ENCODE data around the gene BRSK1. TPM values are rescaled to one million over a fixed set of nuclear protein-coding genes. Genes with fewer than 3 reads are reported as not detected.

BRSK1 gene
- total RNA-seq, 1 experiment from 2014 or later, result 8.7 TPM

DNA sequence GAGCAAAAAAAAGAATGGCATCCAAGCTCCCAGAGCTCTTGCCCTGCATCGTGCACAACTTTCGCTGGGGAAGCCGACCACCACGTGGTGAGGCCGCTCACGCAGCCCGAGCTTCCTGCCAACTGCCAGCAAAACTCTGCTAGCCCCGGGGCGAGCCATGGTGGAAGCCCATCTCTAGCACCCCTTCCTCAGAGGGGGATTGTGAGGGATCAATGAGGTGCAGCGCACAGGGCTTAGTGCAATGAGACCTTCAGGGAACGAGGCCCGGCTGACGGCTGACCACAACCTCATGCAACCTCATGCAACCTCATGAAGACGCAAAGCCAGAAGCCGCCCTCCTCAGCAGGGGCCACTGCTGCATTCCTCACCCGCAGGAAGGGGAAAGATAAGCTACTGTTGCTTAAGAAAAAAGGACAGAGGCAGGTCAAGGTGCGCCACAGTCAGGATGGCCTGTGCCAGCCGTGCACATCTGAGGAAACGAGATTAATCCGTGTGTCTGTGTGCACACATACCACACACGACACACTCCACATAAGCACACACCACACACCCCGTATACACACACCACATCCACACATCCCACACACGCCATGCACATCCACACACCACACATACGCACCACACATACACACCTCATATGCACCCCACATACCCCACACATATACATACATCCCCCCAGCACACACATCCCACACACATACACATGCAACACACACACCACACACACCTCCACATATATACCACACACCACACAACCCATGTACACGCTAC, 13.4 kb upstream of the BRSK1 start:
- BruUV-seq (replicated peaks), result no TSS peak
- no peak overlapping the region for H3K9ac ChIP-seq (ENCODE audit: low read length)
- no peaks in the 10 kb centered on the region for H3K27me3 ChIP-seq (ENCODE audit: low read length)
- H2AFZ ChIP-seq (ENCODE audit: low read length), result no peak overlapping the region
- no peak for DNase-seq
- H3K4me3 ChIP-seq (ENCODE audit: low read length), result no peak overlapping the region
- no peak for ATAC-seq
- TF ChIP-seq EZH2phosphoT487 (IDR thresholded peaks at IDR 0.05; ENCODE audit: borderline replicate concordance, low read length) (no peak), EZH2 (IDR thresholded peaks at IDR 0.05; ENCODE audit: low read length, unreplicated experiment) (no peak)
- TF ChIP-seq, protein P1, sequence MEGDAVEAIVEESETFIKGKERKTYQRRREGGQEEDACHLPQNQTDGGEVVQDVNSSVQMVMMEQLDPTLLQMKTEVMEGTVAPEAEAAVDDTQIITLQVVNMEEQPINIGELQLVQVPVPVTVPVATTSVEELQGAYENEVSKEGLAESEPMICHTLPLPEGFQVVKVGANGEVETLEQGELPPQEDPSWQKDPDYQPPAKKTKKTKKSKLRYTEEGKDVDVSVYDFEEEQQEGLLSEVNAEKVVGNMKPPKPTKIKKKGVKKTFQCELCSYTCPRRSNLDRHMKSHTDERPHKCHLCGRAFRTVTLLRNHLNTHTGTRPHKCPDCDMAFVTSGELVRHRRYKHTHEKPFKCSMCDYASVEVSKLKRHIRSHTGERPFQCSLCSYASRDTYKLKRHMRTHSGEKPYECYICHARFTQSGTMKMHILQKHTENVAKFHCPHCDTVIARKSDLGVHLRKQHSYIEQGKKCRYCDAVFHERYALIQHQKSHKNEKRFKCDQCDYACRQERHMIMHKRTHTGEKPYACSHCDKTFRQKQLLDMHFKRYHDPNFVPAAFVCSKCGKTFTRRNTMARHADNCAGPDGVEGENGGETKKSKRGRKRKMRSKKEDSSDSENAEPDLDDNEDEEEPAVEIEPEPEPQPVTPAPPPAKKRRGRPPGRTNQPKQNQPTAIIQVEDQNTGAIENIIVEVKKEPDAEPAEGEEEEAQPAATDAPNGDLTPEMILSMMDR (conservative IDR thresholded peaks at IDR 0.05; ENCODE audit: low read depth, low read length), result no peak
- H3K36me3 ChIP-seq (ENCODE audit: low read depth, low read length), result peaks cover 21% of the 10 kb centered on the region
- H3K9me3 ChIP-seq (ENCODE audit: low read length), result no peaks in the 10 kb centered on the region
- H3K27ac ChIP-seq (ENCODE audit: low read length), result no peak overlapping the region
- H3K4me2 ChIP-seq (ENCODE audit: low read length), result no peak overlapping the region
- no peaks in the 10 kb centered on the region for H3F3A ChIP-seq (ENCODE audit: low read length, unreplicated experiment)
- no peaks in the 10 kb centered on the region for H3K9me2 ChIP-seq (replicated peaks; ENCODE audit: low read length)
- H3K4me1 ChIP-seq (ENCODE audit: insufficient read depth, low read length), result no peaks in the 10 kb centered on the region
- H4K20me1 ChIP-seq (ENCODE audit: low read length), result no peaks in the 10 kb centered on the region
- POLR2A ChIA-PET (ENCODE audit: unreplicated experiment), result no interaction called here
- CTCF ChIA-PET, result no interaction called here
- intact Hi-C loops (cut with micrococcal nuclease), result no loop called here
- peaks cover 6% of the 10 kb centered on the region for H3K79me2 ChIP-seq (ENCODE audit: low read length)

DNA sequence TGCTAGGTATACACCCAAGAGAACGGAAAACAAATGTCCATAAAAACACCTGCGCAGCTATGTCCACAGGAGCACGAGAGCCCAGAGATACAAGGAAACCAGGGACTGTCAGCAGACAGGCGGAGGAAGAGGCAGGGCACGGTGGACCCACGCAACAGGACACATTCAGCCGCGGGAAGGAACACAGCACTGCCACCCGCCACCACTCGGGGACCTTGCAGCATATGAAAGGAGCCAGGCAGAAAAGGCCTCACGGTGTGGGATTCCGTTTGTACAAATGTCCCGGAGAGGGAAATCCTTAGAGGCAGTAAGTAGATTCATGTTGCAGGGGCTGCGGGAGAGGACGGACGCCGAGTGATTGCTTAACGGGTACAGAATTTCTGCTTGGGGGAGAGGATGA, 11.7 kb upstream of the BRSK1 start:
- H3K9ac ChIP-seq (ENCODE audit: low read length), result no peak overlapping the region
- no peaks in the 10 kb centered on the region for H3K79me2 ChIP-seq (ENCODE audit: low read length)
- H3K4me1 ChIP-seq (ENCODE audit: insufficient read depth, low read length), result no peaks in the 10 kb centered on the region
- ATAC-seq (no peak), DNase-seq (no peak)
- H3F3A ChIP-seq (ENCODE audit: low read length, unreplicated experiment), result no peaks in the 10 kb centered on the region
- ChIA-PET CTCF (no interaction called here), POLR2A (ENCODE audit: unreplicated experiment) (no interaction called here)
- no peak overlapping the region for H3K4me3 ChIP-seq (ENCODE audit: low read length)
- no peak overlapping the region for H3K27ac ChIP-seq (ENCODE audit: low read length)
- peaks cover 17% of the 10 kb centered on the region for H3K36me3 ChIP-seq (ENCODE audit: low read depth, low read length)
- no peaks in the 10 kb centered on the region for H4K20me1 ChIP-seq (ENCODE audit: low read length)
- H2AFZ ChIP-seq (ENCODE audit: low read length), result no peak overlapping the region
- BruUV-seq (replicated peaks), result no TSS peak
- no peak overlapping the region for H3K4me2 ChIP-seq (ENCODE audit: low read length)
- intact Hi-C loops (cut with micrococcal nuclease), result no loop called here
- H3K9me2 ChIP-seq (replicated peaks; ENCODE audit: low read length), result no peaks in the 10 kb centered on the region
- TF ChIP-seq, protein P1 (conservative IDR thresholded peaks at IDR 0.05; ENCODE audit: low read depth, low read length), result no peak
- TF ChIP-seq EZH2phosphoT487 (IDR thresholded peaks at IDR 0.05; ENCODE audit: borderline replicate concordance, low read length), result no peak
- no peak for TF ChIP-seq EZH2 (IDR thresholded peaks at IDR 0.05; ENCODE audit: low read length, unreplicated experiment)
- H3K9me3 ChIP-seq (ENCODE audit: low read length), result no peaks in the 10 kb centered on the region
- no peaks in the 10 kb centered on the region for H3K27me3 ChIP-seq (ENCODE audit: low read length)

DNA sequence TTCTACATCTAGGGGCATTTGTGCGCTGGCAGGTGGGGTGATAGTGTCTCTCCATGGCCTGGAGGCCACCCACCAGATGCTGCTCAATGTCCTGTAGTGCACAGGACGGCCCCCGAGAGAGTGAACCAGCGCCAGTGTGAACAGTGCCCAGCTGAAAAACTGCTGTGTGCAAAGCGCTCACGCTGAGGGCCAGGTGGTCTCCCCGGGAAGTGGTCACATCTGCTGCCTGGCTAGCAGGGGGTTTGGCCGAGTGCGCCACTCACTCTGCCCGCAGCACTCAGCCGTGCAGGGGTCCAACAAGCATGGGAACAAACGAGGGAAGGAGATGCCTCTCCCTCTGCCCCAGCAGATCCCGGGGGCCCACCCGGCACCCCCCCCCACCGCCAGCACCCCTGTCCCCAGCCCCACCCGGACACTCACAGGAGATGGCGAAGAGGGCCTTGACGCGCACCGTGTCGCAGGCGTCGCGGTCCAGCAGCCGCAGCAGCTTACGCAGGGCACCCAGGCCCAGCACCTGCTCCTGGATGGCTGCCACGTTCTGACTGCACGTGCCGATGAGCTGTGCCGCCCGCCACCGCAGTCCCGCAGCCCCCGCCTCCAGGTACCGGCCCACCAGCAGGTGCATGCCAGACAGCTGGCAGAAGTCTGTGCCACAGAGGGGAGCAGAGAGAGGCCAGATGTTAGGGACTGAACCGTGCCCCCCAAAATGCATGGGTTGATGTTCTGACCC, 9.7 kb upstream of the BRSK1 start:
- Histone ChIP-seq H3K27ac (ENCODE audit: low read length) (no peak overlapping the region), H2AFZ (ENCODE audit: low read length) (no peak overlapping the region), H3K9me3 (ENCODE audit: low read length) (no peaks in the 10 kb centered on the region), H3K36me3 (ENCODE audit: low read depth, low read length) (peaks cover 22% of the 10 kb centered on the region), H4K20me1 (ENCODE audit: low read length) (no peaks in the 10 kb centered on the region), H3F3A (ENCODE audit: low read length, unreplicated experiment) (no peaks in the 10 kb centered on the region), H3K27me3 (ENCODE audit: low read length) (no peaks in the 10 kb centered on the region), H3K4me2 (ENCODE audit: low read length) (no peak overlapping the region), H3K79me2 (ENCODE audit: low read length) (peaks cover 9% of the 10 kb centered on the region), H3K4me3 (ENCODE audit: low read length) (no peak overlapping the region), H3K9me2 (replicated peaks; ENCODE audit: low read length) (no peaks in the 10 kb centered on the region), H3K4me1 (ENCODE audit: insufficient read depth, low read length) (peaks cover 3% of the 10 kb centered on the region; the same call in 1 of the 2 replicates), H3K9ac (ENCODE audit: low read length) (no peak overlapping the region)
- ChIA-PET CTCF (no interaction called here), POLR2A (ENCODE audit: unreplicated experiment) (no interaction called here)
- intact Hi-C loops (cut with micrococcal nuclease), result no loop called here
- ATAC-seq (no peak), DNase-seq (no peak)
- TF ChIP-seq, protein P1 (conservative IDR thresholded peaks at IDR 0.05; ENCODE audit: low read depth, low read length), result no peak
- TF ChIP-seq EZH2 (IDR thresholded peaks at IDR 0.05; ENCODE audit: low read length, unreplicated experiment) (no peak), EZH2phosphoT487 (IDR thresholded peaks at IDR 0.05; ENCODE audit: borderline replicate concordance, low read length) (no peak)
- no TSS peak for BruUV-seq (replicated peaks)

Measured in PC-3 (cell line).